OCI-LY7 (cell line): ENCODE measurements around the gene LRRC51. TPM values are rescaled to one million over a fixed set of nuclear protein-coding genes. Genes with fewer than 3 reads are reported as not detected.

Experiments
- BruUV-seq: library from RNA; stranded (reverse); fragments of 400-500 nt; replicated peaks from 2 replicates; lab custom pipeline; 2021; lab: Mats Ljungman, UMichigan
- CTCF ChIA-PET: fragments of 300-600 bp; sonication (Branson Sonifier 250); formaldehyde crosslinking; loops from one replicate; lab custom pipeline; 2022; ENCODE audit warnings: antibody characterized with exemption; ENCODE audit not compliant: unreplicated experiment; lab: Charles Lee
- POLR2A ChIA-PET: fragments of 300-600 bp; sonication (Branson Sonifier 250); formaldehyde crosslinking; loops from one replicate; lab custom pipeline; 2022; ENCODE audit warnings: antibody characterized with exemption; lab: Charles Lee
- DNase-seq: peaks from one replicate; pipeline ENCODE4 v3.0.0-alpha.2; 2015; ENCODE audit warnings: low spot score
- H2AFZ ChIP-seq: fragments of 200-600 bp; sonication (generic), shearing (Covaris generic); 2 replicates; pipeline ENCODE4 v1.6.1; 2014; ENCODE audit warnings: mild to moderate bottlenecking, antibody characterized with exemption, low read length, moderate library complexity
- H3K27ac ChIP-seq: fragments of 200-600 bp; sonication (generic); 2 replicates; pipeline ENCODE4 v1.5.1; 2014; ENCODE audit warnings: mixed run types, low read depth, mild to moderate bottlenecking, moderate library complexity, low read length, inconsistent platforms; ENCODE audit not compliant: poor library complexity, severe bottlenecking
- H3K36me3 ChIP-seq: fragments of 200-600 bp; sonication (generic); 2 replicates; pipeline ENCODE4 v1.6.1; 2014; ENCODE audit warnings: mild to moderate bottlenecking, antibody characterized with exemption, low read length, moderate library complexity, mixed read lengths; ENCODE audit not compliant: insufficient read depth
- H3K4me1 ChIP-seq: fragments of 200-600 bp; sonication (generic); 2 replicates; pipeline ENCODE4 v1.5.1; 2014; ENCODE audit warnings: mild to moderate bottlenecking, low read length; ENCODE audit not compliant: insufficient read depth, poor library complexity, severe bottlenecking
- H3K4me2 ChIP-seq: fragments of 200-600 bp; sonication (generic); 2 replicates; pipeline ENCODE4 v1.6.1; 2014; ENCODE audit warnings: mild to moderate bottlenecking, low read length
- H3K4me3 ChIP-seq: fragments of 200-600 bp; sonication (generic); 2 replicates; pipeline ENCODE4 v1.5.1; 2014; ENCODE audit warnings: mild to moderate bottlenecking, low read depth, low read length; ENCODE audit not compliant: poor library complexity, severe bottlenecking
- H3K79me2 ChIP-seq: fragments of 200-600 bp; sonication (generic); 2 replicates; pipeline ENCODE4 v1.6.1; 2016; ENCODE audit warnings: low read depth, mild to moderate bottlenecking, low read length, moderate library complexity, mixed read lengths; ENCODE audit not compliant: insufficient read depth
- H3K9me2 ChIP-seq: fragments of 200-600 bp; sonication (generic); 2 replicates; pipeline ENCODE4 v1.6.1; 2016; ENCODE audit warnings: mild to moderate bottlenecking, low read length, mixed read lengths; ENCODE audit not compliant: insufficient read depth
- H3K9me3 ChIP-seq: fragments of 200-600 bp; sonication (generic); 2 replicates; pipeline ENCODE4 v1.6.1; 2014; ENCODE audit warnings: mild to moderate bottlenecking, mixed run types, low read length, mixed read lengths
- H4K20me1 ChIP-seq: fragments of 200-600 bp; sonication (generic); 2 replicates; pipeline ENCODE4 v1.6.1; 2014; ENCODE audit warnings: mild to moderate bottlenecking, antibody characterized with exemption, low read length, moderate library complexity, mixed read lengths; ENCODE audit not compliant: insufficient read depth
- CTCF ChIP-seq: fragments of 200-600 bp; sonication (generic); conservative IDR thresholded peaks from 2 replicates; pipeline ENCODE4 v1.5.1; 2014; ENCODE audit warnings: mild to moderate bottlenecking, antibody characterized with exemption, low read length, moderate library complexity, mixed read lengths
- EZH2phosphoT487 ChIP-seq: fragments of 200-600 bp; sonication (generic); IDR thresholded peaks from 2 replicates; pipeline ENCODE4 v1.6.1; 2018; ENCODE audit warnings: low read depth, borderline replicate concordance, mild to moderate bottlenecking, mixed run types, antibody characterized with exemption, low read length, moderate library complexity, mixed read lengths
- intact Hi-C: fragments of 100-400 bp; cut with micrococcal nuclease; formaldehyde crosslinking; loops from one replicate; pipeline ENCODE4 v1.10.0; 2022; ENCODE audit not compliant: unreplicated experiment
- total RNA-seq, 2 experiments: library from RNA; depleted of rRNA in 1 of 2; stranded (reverse); fragments of >200 nt in 1 of 2; shearing (Covaris generic) in 1 of 2; gene quantifications; 2 replicates each; pipeline ENCODE4 v1.2.3, GENCODE V29; 2014 to 2022

LRRC51 gene
- total RNA-seq, 2 experiments from 2014 or later = 9.9 to 15.3 TPM

- no peak for TF ChIP-seq CTCF
- TF ChIP-seq EZH2phosphoT487 = no peak
- H2AFZ ChIP-seq = no peak overlapping the region
- intact Hi-C loops = no loop called here
- H3K9me2 ChIP-seq = no peaks in the 10 kb centered on the region
- H3K36me3 ChIP-seq = peaks cover 36% of the 10 kb centered on the region
- no peaks in the 10 kb centered on the region; the same call in 1 of the 2 replicates for H3K79me2 ChIP-seq
- H3K27ac ChIP-seq = no peak overlapping the region
- H4K20me1 ChIP-seq = peaks cover 14% of the 10 kb centered on the region; the same call in 1 of the 2 replicates
- DNase-seq = no peak
- ChIA-PET POLR2A (interaction anchor here (0.7 to 1.1 kb wide), 2 partner anchors 9 to 15 kb away, joined by 4 to 6 read pairs; no protein-coding TSS in a partner anchor), CTCF (no interaction called here)
- H3K4me1 ChIP-seq = peaks cover 5% of the 10 kb centered on the region
- no peaks in the 10 kb centered on the region for H3K9me3 ChIP-seq
- H3K4me3 ChIP-seq = no peak overlapping the region
- H3K4me2 ChIP-seq = no peak overlapping the region
- BruUV-seq = no TSS peak
These were observed 31.7 kb upstream of the LRRC51 start for GRCh38 chr11:72048766-72049460.

GRCh38 chr11:72058416-72059034, 22.1 kb upstream of the LRRC51 start:
- H3K4me1 ChIP-seq = peaks cover 8% of the 10 kb centered on the region
- H3K9me2 ChIP-seq = no peaks in the 10 kb centered on the region
- no TSS peak for BruUV-seq
- TF ChIP-seq CTCF (no peak), EZH2phosphoT487 (no peak)
- H3K4me3 ChIP-seq = no peak overlapping the region
- peaks cover 63% of the 10 kb centered on the region for H3K36me3 ChIP-seq
- intact Hi-C loops = no loop called here
- no peak overlapping the region for H2AFZ ChIP-seq
- H3K27ac ChIP-seq = no peak overlapping the region
- ChIA-PET POLR2A (interaction anchor here (0.5 to 1.5 kb wide), 4 partner anchors 9 to 1054 kb away, joined by 3 to 6 read pairs (median 3); no protein-coding TSS in a partner anchor), CTCF (no interaction called here)
- no peaks in the 10 kb centered on the region for H3K9me3 ChIP-seq
- peaks cover 9% of the 10 kb centered on the region; the same call in 1 of the 2 replicates for H3K79me2 ChIP-seq
- no peak overlapping the region for H3K4me2 ChIP-seq
- no peaks in the 10 kb centered on the region for H4K20me1 ChIP-seq
- no peak for DNase-seq
